H9 (cell line): ENCODE results near the gene NPIPA5. TPM values are rescaled to one million over a fixed set of nuclear protein-coding genes. Genes with fewer than 3 reads are reported as not detected.

Experiments
- DNase-seq: peaks from one replicate; pipeline ENCODE4 v3.0.0-alpha.2; 2017
- H2AFZ ChIP-seq: one replicate; pipeline ENCODE4 v1.6.1; 2013; ENCODE audit warnings: mild to moderate bottlenecking, low read length, control low read depth, moderate library complexity
- H2AK5ac ChIP-seq: 2 replicates; pipeline ENCODE4 v1.6.1; 2013; ENCODE audit warnings: low read length, control low read depth, mixed read lengths; ENCODE audit not compliant: insufficient read length
- H2BK120ac ChIP-seq: one replicate; pipeline ENCODE4 v1.6.1; 2013; ENCODE audit warnings: low read depth, mild to moderate bottlenecking, low read length, control low read depth, inconsistent platforms; ENCODE audit not compliant: poor library complexity, severe bottlenecking
- H2BK12ac ChIP-seq: 2 replicates; pipeline ENCODE4 v1.6.1; 2013; ENCODE audit warnings: low read length, control low read depth, mixed read lengths, low read depth; ENCODE audit not compliant: insufficient read length
- H2BK15ac ChIP-seq: 2 replicates; pipeline ENCODE4 v1.6.1; 2013; ENCODE audit warnings: low read depth, low read length, control low read depth
- H2BK20ac ChIP-seq: one replicate; pipeline ENCODE4 v1.6.1; 2013; ENCODE audit warnings: low read depth, mild to moderate bottlenecking, low read length, control low read depth, inconsistent platforms; ENCODE audit not compliant: poor library complexity, severe bottlenecking
- H2BK5ac ChIP-seq: 2 replicates; pipeline ENCODE4 v1.6.1; 2013; ENCODE audit warnings: low read length, control low read depth, mixed read lengths; ENCODE audit not compliant: insufficient read length
- H3K14ac ChIP-seq: 2 replicates; pipeline ENCODE4 v1.6.1; 2013; ENCODE audit warnings: low read length, control low read depth; ENCODE audit not compliant: insufficient read depth
- H3K18ac ChIP-seq: 2 replicates; pipeline ENCODE4 v1.6.1; 2013; ENCODE audit warnings: low read depth, mild to moderate bottlenecking, mixed read lengths, low read length, control low read depth; ENCODE audit not compliant: insufficient read length
- H3K23ac ChIP-seq: 2 replicates; pipeline ENCODE4 v1.6.1; 2013; ENCODE audit warnings: low read length, control low read depth, mixed read lengths, low read depth; ENCODE audit not compliant: insufficient read length
- H3K23me2 ChIP-seq: 2 replicates; pipeline ENCODE4 v1.6.1; 2013; ENCODE audit warnings: low read depth, mild to moderate bottlenecking, mixed read lengths, low read length, control low read depth; ENCODE audit not compliant: insufficient read length, poor library complexity, severe bottlenecking
- H3K27ac ChIP-seq: 2 replicates; pipeline ENCODE4 v1.5.1; 2013; ENCODE audit warnings: low read length, control low read depth, mixed read lengths, low read depth; ENCODE audit not compliant: insufficient read length
- H3K27me3 ChIP-seq: 2 replicates; pipeline ENCODE4 v1.6.1; 2013; ENCODE audit warnings: low read length, control low read depth, inconsistent platforms; ENCODE audit not compliant: insufficient read depth
- H3K4ac ChIP-seq: 2 replicates; pipeline ENCODE4 v1.6.1; 2013; ENCODE audit warnings: low read depth, mild to moderate bottlenecking, control low read depth, inconsistent platforms, low read length, moderate library complexity
- H3K4me1 ChIP-seq: 2 replicates; pipeline ENCODE4 v1.6.1; 2013; ENCODE audit warnings: low read length, control low read depth, inconsistent platforms; ENCODE audit not compliant: insufficient read depth
- H3K4me2 ChIP-seq: 2 replicates; pipeline ENCODE4 v1.6.1; 2013; ENCODE audit warnings: low read length, control low read depth, mixed read lengths; ENCODE audit not compliant: insufficient read length, insufficient read depth
- H3K56ac ChIP-seq: 2 replicates; pipeline ENCODE4 v1.6.1; 2013; ENCODE audit warnings: low read depth, mild to moderate bottlenecking, mixed read lengths, low read length, control low read depth; ENCODE audit not compliant: insufficient read length
- H3K79me1 ChIP-seq: 2 replicates; pipeline ENCODE4 v1.6.1; 2013; ENCODE audit warnings: low read depth, mild to moderate bottlenecking, moderate library complexity, low read length, control low read depth, inconsistent platforms; ENCODE audit not compliant: insufficient read depth, poor library complexity, severe bottlenecking
- H3K79me2 ChIP-seq: 2 replicates; pipeline ENCODE4 v1.6.1; 2013; ENCODE audit warnings: low read length, control low read depth, inconsistent platforms; ENCODE audit not compliant: insufficient read depth
- H3K9ac ChIP-seq: 2 replicates; pipeline ENCODE4 v1.6.1; 2013; ENCODE audit warnings: low read length, control low read depth, mixed read lengths; ENCODE audit not compliant: insufficient read length; ENCODE audit errors: extremely low read depth
- H3K9me3 ChIP-seq: one replicate; pipeline ENCODE4 v1.6.1; 2013; ENCODE audit warnings: low read depth, low read length, inconsistent platforms; ENCODE audit not compliant: control insufficient read depth
- H3T11ph ChIP-seq: one replicate; pipeline ENCODE4 v1.6.1; 2013; ENCODE audit warnings: mild to moderate bottlenecking, low read length, control low read depth, inconsistent platforms
- H4K20me1 ChIP-seq: one replicate; pipeline ENCODE4 v1.6.1; 2013; ENCODE audit not compliant: control insufficient read depth, insufficient read length, insufficient read depth
- H4K5ac ChIP-seq: 2 replicates; pipeline ENCODE4 v1.6.1; 2013; ENCODE audit warnings: low read depth, mild to moderate bottlenecking, mixed read lengths, low read length, control low read depth; ENCODE audit not compliant: insufficient read length
- H4K8ac ChIP-seq: replicated peaks from 2 replicates; pipeline ENCODE4 v1.6.1; 2013; ENCODE audit warnings: low read length, control low read depth, mixed read lengths, low read depth; ENCODE audit not compliant: insufficient read length
- H4K91ac ChIP-seq: 2 replicates; pipeline ENCODE4 v1.6.1; 2013; ENCODE audit warnings: low read depth, mild to moderate bottlenecking, moderate library complexity, mixed read lengths, low read length, control low read depth; ENCODE audit not compliant: insufficient read length
- H3K27ac Mint-ChIP-seq, 3 experiments: 2 replicates in 2 of 3; 3 replicates in 1 of 3; pipeline ENCODE4 v1.8.0; 2020 to 2021; ENCODE audit warnings: mixed read lengths in 3 of 3, mild to moderate bottlenecking in 1 of 3, moderate library complexity in 1 of 3
- H3K27me3 Mint-ChIP-seq: 2 replicates; pipeline ENCODE4 v1.8.0; 2021; ENCODE audit warnings: low read depth, mild to moderate bottlenecking, moderate library complexity, mixed read lengths
- H3K36me3 Mint-ChIP-seq, 3 experiments: 2 replicates in 2 of 3; 3 replicates in 1 of 3; pipeline ENCODE4 v1.8.0; 2020 to 2021; ENCODE audit warnings: low read depth in 3 of 3, mixed read lengths in 3 of 3; ENCODE audit not compliant: insufficient read depth in 1 of 3
- H3K4me1 Mint-ChIP-seq, 2 experiments: 2 replicates each; pipeline ENCODE4 v1.8.0; 2020; ENCODE audit warnings: mixed read lengths in 2 of 2
- H3K4me3 Mint-ChIP-seq, 2 experiments: 2 replicates in 1 of 2; 3 replicates in 1 of 2; pipeline ENCODE4 v1.8.0; 2020 to 2021; ENCODE audit warnings: mild to moderate bottlenecking in 2 of 2, mixed read lengths in 2 of 2, moderate library complexity in 1 of 2
- H3K9me3 Mint-ChIP-seq, 2 experiments: 2 replicates in 1 of 2; 3 replicates in 1 of 2; pipeline ENCODE4 v1.8.0; 2020; ENCODE audit warnings: mild to moderate bottlenecking in 2 of 2, mixed read lengths in 2 of 2, moderate library complexity in 1 of 2
- WGBS: extraction: QIAGEN DNeasy Blood & Tissue Kit; methylation state at CpG from one replicate; pipeline ENCODE4 v1.1.7; 2013; ENCODE audit warnings: missing lambda C conversion rate, low lambda C conversion rate, mixed read lengths; ENCODE audit not compliant: insufficient read length; ENCODE audit errors: extremely low coverage; 5-methylcytosine and 5-hydroxymethylcytosine counted together
- total RNA-seq: library from RNA; stranded (reverse); gene quantifications from 2 replicates; pipeline ENCODE4 v1.2.1, GENCODE V29; 2021
- TF ChIP-seq, protein P1 (sequence below): fragments of 200-600 bp; sonication (generic); conservative IDR thresholded peaks from 3 replicates; pipeline ENCODE4 v1.8.0; 2021; ENCODE audit warnings: antibody characterized with exemption, mild to moderate bottlenecking

Gene NPIPA5
- total RNA-seq, 1 experiment from 2014 or later: 5.2 TPM

DNA sequence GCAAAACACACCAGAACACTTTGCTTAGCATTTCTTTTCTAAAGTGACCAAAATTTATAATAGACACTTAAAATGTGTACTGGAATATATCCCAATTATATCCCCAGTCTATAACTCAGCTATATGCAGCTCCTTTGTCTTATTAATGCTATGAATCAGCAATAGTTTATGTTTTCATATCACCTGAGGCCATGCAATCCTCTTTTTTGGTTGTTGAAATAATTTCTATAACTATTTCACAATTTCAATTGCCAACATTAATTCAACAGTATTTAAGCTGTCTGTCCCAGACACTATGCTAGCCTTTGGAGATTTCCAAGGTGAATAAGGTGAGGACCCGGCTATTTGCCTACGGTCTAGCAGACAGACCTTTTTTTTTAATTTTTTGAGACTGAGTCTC lies 39.1 kb upstream of the NPIPA5 start:
- H3K79me2 ChIP-seq: no peaks in the 10 kb centered on the region
- H3K79me1 ChIP-seq: no peaks in the 10 kb centered on the region
- H4K20me1 ChIP-seq: no peaks in the 10 kb centered on the region
- no peaks in the 10 kb centered on the region for H3K4me1 Mint-ChIP-seq
- no peak overlapping the region for H2BK5ac ChIP-seq
- no peak overlapping the region for H2BK15ac ChIP-seq
- no peak overlapping the region for H4K8ac ChIP-seq
- no peak overlapping the region for H2BK12ac ChIP-seq
- H3K36me3 Mint-ChIP-seq: no peaks in the 10 kb centered on the region
- no peak overlapping the region for H3K27ac ChIP-seq
- H3K9me3 ChIP-seq: no peaks in the 10 kb centered on the region
- H3K4me1 ChIP-seq: no peaks in the 10 kb centered on the region
- no peak overlapping the region for H2AK5ac ChIP-seq
- no peak overlapping the region for H3K4me2 ChIP-seq
- H3K27ac Mint-ChIP-seq: no peak overlapping the region
- H2BK120ac ChIP-seq: no peak overlapping the region
- no peaks in the 10 kb centered on the region for H3K27me3 ChIP-seq
- DNase-seq: no peak
- no peak overlapping the region for H3K23ac ChIP-seq
- H3K27me3 Mint-ChIP-seq: no peaks in the 10 kb centered on the region
- H3K23me2 ChIP-seq: no peaks in the 10 kb centered on the region
- no peaks in the 10 kb centered on the region for H3K9me3 Mint-ChIP-seq
- TF ChIP-seq, protein P1, sequence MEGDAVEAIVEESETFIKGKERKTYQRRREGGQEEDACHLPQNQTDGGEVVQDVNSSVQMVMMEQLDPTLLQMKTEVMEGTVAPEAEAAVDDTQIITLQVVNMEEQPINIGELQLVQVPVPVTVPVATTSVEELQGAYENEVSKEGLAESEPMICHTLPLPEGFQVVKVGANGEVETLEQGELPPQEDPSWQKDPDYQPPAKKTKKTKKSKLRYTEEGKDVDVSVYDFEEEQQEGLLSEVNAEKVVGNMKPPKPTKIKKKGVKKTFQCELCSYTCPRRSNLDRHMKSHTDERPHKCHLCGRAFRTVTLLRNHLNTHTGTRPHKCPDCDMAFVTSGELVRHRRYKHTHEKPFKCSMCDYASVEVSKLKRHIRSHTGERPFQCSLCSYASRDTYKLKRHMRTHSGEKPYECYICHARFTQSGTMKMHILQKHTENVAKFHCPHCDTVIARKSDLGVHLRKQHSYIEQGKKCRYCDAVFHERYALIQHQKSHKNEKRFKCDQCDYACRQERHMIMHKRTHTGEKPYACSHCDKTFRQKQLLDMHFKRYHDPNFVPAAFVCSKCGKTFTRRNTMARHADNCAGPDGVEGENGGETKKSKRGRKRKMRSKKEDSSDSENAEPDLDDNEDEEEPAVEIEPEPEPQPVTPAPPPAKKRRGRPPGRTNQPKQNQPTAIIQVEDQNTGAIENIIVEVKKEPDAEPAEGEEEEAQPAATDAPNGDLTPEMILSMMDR: no peak
- H3K14ac ChIP-seq: no peak overlapping the region
- no peak overlapping the region for H3K18ac ChIP-seq
- H4K91ac ChIP-seq: no peak overlapping the region
- H3K9ac ChIP-seq: no peak overlapping the region
- no peak overlapping the region for H3K56ac ChIP-seq
- H4K5ac ChIP-seq: no peak overlapping the region
- no peak overlapping the region for H3K4me3 Mint-ChIP-seq
- H2AFZ ChIP-seq: no peak overlapping the region
- H3T11ph ChIP-seq: no peak overlapping the region
- no CpG with 5 or more reads among the region's 2 CpGs for WGBS
- no peak overlapping the region for H2BK20ac ChIP-seq
- no peak overlapping the region for H3K4ac ChIP-seq
